Ascending aorta (tissue), 2 donors: ENCODE results near the gene ETF1. TPM values are rescaled to one million over a fixed set of nuclear protein-coding genes. Genes with fewer than 3 reads are reported as not detected.

Source experiments
- DNase-seq, 2 donors: peaks; one replicate each; pipeline ENCODE4 v3.0.0-alpha.2; 2019; ENCODE audit warnings: low spot score in 2 of 2
- H3K27ac ChIP-seq, 2 donors: fragments of 200-600 bp; sonication (generic); one replicate each; pipeline ENCODE4 v1.5.1; 2016 to 2017; ENCODE audit warnings: mild to moderate bottlenecking in 1 of 2
- H3K27me3 ChIP-seq: fragments of 200-600 bp; sonication (generic); one replicate; pipeline ENCODE4 v1.5.1; 2017
- H3K36me3 ChIP-seq, 2 donors: fragments of 200-600 bp; sonication (generic); one replicate each; pipeline ENCODE4 v1.5.1; 2016
- H3K4me1 ChIP-seq, 2 donors: fragments of 200-600 bp; sonication (generic); one replicate each; pipeline ENCODE4 v1.5.1; 2016 to 2017; ENCODE audit warnings: mild to moderate bottlenecking in 1 of 2
- H3K4me3 ChIP-seq, 2 donors: fragments of 200-600 bp; sonication (generic); one replicate each; pipeline ENCODE4 v1.5.1; 2016 to 2017; ENCODE audit warnings: mild to moderate bottlenecking in 1 of 2
- H3K9me3 ChIP-seq, 2 donors: fragments of 200-600 bp; sonication (generic); one replicate each; pipeline ENCODE4 v1.5.1; 2016
- CTCF ChIP-seq, 3 experiments: fragments of 200-600 bp in 2 of 3; fragments of 450-650 bp in 1 of 3; sonication (generic) in 2 of 3; IDR thresholded peaks; one replicate each; pipeline ENCODE4 v1.5.1; 2016 to 2019; ENCODE audit warnings: antibody characterized with exemption in 3 of 3, mild to moderate bottlenecking in 1 of 3, moderate library complexity in 1 of 3
- intact Hi-C: fragments of 100-400 bp; cut with DNase I; formaldehyde crosslinking; loops from one replicate; pipeline ENCODE4 v1.15.1; 2023
- total RNA-seq: library from RNA; depleted of rRNA; stranded (reverse); fragments of >200 nt; gene quantifications from one replicate; pipeline ENCODE4 v1.1.0, GENCODE V29; 2016

Gene ETF1
- total RNA-seq, 1 donor from 2014 or later: 28.2 TPM

GRCh38 chr5:138523406-138523805 is 19.6 kb downstream of the ETF1 start:
- intact Hi-C loops: no loop called here
- no peak overlapping the region for H3K27ac ChIP-seq
- H3K4me1 ChIP-seq: no peaks in the 10 kb centered on the region
- H3K27me3 ChIP-seq: no peaks in the 10 kb centered on the region
- TF ChIP-seq CTCF (IDR thresholded peaks at IDR 0.05): no peak
- peaks cover 3 to 4% of the 10 kb centered on the region in 2 donors for H3K36me3 ChIP-seq
- H3K4me3 ChIP-seq: no peak overlapping the region
- no peaks in the 10 kb centered on the region for H3K9me3 ChIP-seq
- no peak for DNase-seq

- intact Hi-C loops: no loop called here
- H3K4me3 ChIP-seq: no peak overlapping the region
- no peak for DNase-seq
- no peak for TF ChIP-seq CTCF (IDR thresholded peaks at IDR 0.05)
- no peaks in the 10 kb centered on the region for H3K4me1 ChIP-seq
- peaks cover 17 to 28% of the 10 kb centered on the region in 2 donors for H3K36me3 ChIP-seq
- H3K27me3 ChIP-seq: no peaks in the 10 kb centered on the region
- H3K9me3 ChIP-seq: no peaks in the 10 kb centered on the region
- H3K27ac ChIP-seq: no peak overlapping the region
Measured at GRCh38 chr5:138520971-138521370, 22.1 kb downstream of the ETF1 start.

DNA sequence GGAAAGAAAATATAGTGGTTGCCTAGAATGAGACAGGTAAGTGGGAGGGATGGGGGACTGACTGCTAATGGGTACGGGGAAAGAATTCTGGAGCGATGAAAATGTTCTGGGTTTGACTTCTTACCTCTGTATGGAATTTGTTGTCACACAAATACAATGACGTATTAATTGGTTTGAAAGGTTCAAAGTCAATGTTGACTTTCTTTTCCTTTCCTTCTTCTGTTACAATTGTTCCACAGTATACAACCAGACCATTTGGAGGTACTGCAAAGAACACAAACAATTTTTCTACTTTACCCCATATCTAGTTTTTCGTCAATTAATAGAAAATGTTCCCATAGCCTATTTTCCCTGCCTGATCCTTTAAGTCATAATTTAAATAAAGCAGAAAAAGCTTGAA is 25.6 kb downstream of the ETF1 start:
- Histone ChIP-seq H3K9me3 (no peaks in the 10 kb centered on the region), H3K36me3 (peaks cover 34 to 60% of the 10 kb centered on the region in 2 donors), H3K4me3 (no peak overlapping the region), H3K27me3 (no peaks in the 10 kb centered on the region), H3K4me1 (no peaks in the 10 kb centered on the region), H3K27ac (no peak overlapping the region)
- TF ChIP-seq CTCF (IDR thresholded peaks at IDR 0.05): no peak
- DNase-seq: no peak
- intact Hi-C loops: no loop called here

DNA sequence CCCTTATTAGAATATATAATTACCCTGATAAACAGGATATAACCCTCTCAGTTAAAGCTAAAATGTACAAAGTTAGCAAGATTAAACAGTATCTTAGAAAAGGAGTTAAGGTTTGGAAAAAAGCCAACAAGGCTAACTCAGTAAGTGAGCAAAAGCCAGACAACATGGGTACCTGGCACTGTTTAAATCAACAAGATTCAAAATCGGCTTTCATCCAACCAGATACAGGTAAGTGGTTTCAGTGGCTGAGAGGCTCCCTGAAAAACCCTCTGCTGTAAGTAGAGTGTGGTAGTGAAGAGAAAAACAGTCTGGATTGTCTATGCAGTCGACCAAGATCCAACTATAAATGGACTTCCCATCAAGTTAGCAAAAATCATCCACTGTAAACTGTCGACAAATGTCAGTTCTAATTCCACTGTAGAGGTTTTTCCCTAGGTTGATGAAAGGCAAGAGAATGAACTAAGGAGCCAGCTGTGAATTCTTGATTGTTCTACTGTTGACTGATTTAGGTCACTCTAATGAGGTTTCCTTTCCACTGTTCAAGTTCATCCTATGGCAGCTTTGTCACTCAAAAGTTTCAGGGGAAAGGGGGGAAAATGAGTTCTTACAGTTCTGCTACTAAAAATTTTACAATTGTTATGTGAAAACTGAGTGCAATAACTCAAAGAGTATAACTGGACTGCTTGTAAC is 27.3 kb downstream of the ETF1 start:
- no peak for DNase-seq
- no peak for TF ChIP-seq CTCF (IDR thresholded peaks at IDR 0.05)
- Histone ChIP-seq H3K36me3 (peaks cover 41 to 71% of the 10 kb centered on the region in 2 donors), H3K27me3 (no peaks in the 10 kb centered on the region), H3K9me3 (no peaks in the 10 kb centered on the region), H3K4me3 (no peak overlapping the region), H3K27ac (no peak overlapping the region), H3K4me1 (no peaks in the 10 kb centered on the region)
- intact Hi-C loops: no loop called here

- Histone ChIP-seq H3K27me3 (no peaks in the 10 kb centered on the region), H3K4me1 (no peaks in the 10 kb centered on the region), H3K9me3 (no peaks in the 10 kb centered on the region), H3K4me3 (no peak overlapping the region), H3K36me3 (peaks cover 52 to 86% of the 10 kb centered on the region in 2 donors), H3K27ac (no peak overlapping the region)
- TF ChIP-seq CTCF (IDR thresholded peaks at IDR 0.05): no peak
- intact Hi-C loops: no loop called here
- DNase-seq: no peak
Measured at GRCh38 chr5:138514021-138514420, 29.0 kb downstream of the ETF1 start.
